ENCODE data around the gene TPST1.

Gene TPST1

GRCh38 chr7:66176914-66177313 lies 28.2 kb upstream of the TPST1 start:
- H3K9me3 Mint-ChIP-seq: no peaks in the 10 kb centered on the region
- no peak overlapping the region for H3K4me3 Mint-ChIP-seq
- H3K4me1 Mint-ChIP-seq: peaks cover 10% of the 10 kb centered on the region
- no peaks in the 10 kb centered on the region for H3K36me3 Mint-ChIP-seq (ENCODE audit: low read depth)
- H3K27me3 Mint-ChIP-seq (ENCODE audit: low read depth): no peaks in the 10 kb centered on the region
- no peak overlapping the region for H3K27ac Mint-ChIP-seq
- TF ChIP-seq, protein P1, sequence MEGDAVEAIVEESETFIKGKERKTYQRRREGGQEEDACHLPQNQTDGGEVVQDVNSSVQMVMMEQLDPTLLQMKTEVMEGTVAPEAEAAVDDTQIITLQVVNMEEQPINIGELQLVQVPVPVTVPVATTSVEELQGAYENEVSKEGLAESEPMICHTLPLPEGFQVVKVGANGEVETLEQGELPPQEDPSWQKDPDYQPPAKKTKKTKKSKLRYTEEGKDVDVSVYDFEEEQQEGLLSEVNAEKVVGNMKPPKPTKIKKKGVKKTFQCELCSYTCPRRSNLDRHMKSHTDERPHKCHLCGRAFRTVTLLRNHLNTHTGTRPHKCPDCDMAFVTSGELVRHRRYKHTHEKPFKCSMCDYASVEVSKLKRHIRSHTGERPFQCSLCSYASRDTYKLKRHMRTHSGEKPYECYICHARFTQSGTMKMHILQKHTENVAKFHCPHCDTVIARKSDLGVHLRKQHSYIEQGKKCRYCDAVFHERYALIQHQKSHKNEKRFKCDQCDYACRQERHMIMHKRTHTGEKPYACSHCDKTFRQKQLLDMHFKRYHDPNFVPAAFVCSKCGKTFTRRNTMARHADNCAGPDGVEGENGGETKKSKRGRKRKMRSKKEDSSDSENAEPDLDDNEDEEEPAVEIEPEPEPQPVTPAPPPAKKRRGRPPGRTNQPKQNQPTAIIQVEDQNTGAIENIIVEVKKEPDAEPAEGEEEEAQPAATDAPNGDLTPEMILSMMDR (IDR thresholded peaks at IDR 0.05; ENCODE audit: unreplicated experiment in 3 of 3): no peak

- TF ChIP-seq, protein P1 (IDR thresholded peaks at IDR 0.05; ENCODE audit: unreplicated experiment in 3 of 3): no peak
- Mint-ChIP-seq H3K9me3 (no peaks in the 10 kb centered on the region), H3K4me3 (no peak overlapping the region), H3K27ac (no peak overlapping the region), H3K27me3 (ENCODE audit: low read depth) (no peaks in the 10 kb centered on the region), H3K36me3 (ENCODE audit: low read depth) (no peaks in the 10 kb centered on the region), H3K4me1 (peaks cover 1% of the 10 kb centered on the region)
These were observed 26.9 kb upstream of the TPST1 start for GRCh38 chr7:66178258-66178657.

DNA sequence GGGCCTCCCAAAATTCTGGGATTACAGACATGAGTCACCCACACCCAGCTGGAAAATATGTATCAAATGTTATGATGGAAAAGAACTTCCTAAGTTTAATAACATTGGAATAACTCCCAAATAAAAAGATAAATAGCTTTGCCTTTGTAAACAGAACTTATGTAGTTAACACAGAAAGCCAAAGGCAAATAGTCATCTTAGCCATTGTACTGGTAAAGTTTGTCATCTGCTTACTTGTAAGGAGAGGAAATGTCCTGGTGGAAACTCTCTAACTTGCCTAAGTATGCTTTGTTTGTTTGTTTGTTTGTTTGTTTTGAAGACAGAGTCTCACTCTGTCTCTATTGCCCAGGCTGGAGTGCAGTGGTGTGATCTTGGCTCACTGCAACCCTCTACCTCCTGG lies 23.8 kb upstream of the TPST1 start:
- Mint-ChIP-seq H3K27me3 (ENCODE audit: low read depth) (peaks cover 3% of the 10 kb centered on the region), H3K9me3 (peaks cover 3% of the 10 kb centered on the region), H3K36me3 (ENCODE audit: low read depth) (no peaks in the 10 kb centered on the region), H3K27ac (no peak overlapping the region), H3K4me3 (no peak overlapping the region), H3K4me1 (no peaks in the 10 kb centered on the region)
- TF ChIP-seq, protein P1 (IDR thresholded peaks at IDR 0.05; ENCODE audit: unreplicated experiment in 3 of 3): no peak

GRCh38 chr7:66181845-66182244 lies 23.3 kb upstream of the TPST1 start:
- H3K4me3 Mint-ChIP-seq: no peak overlapping the region
- TF ChIP-seq, protein P1 (IDR thresholded peaks at IDR 0.05; ENCODE audit: unreplicated experiment in 3 of 3): no peak
- peaks cover 3% of the 10 kb centered on the region for H3K27me3 Mint-ChIP-seq (ENCODE audit: low read depth)
- no peak overlapping the region for H3K27ac Mint-ChIP-seq
- H3K9me3 Mint-ChIP-seq: peaks cover 3% of the 10 kb centered on the region
- H3K4me1 Mint-ChIP-seq: no peaks in the 10 kb centered on the region
- no peaks in the 10 kb centered on the region for H3K36me3 Mint-ChIP-seq (ENCODE audit: low read depth)

GRCh38 chr7:66182920-66183319 lies 22.2 kb upstream of the TPST1 start:
- H3K27ac Mint-ChIP-seq: no peak overlapping the region
- H3K4me3 Mint-ChIP-seq: no peak overlapping the region
- H3K27me3 Mint-ChIP-seq (ENCODE audit: low read depth): peaks cover 3% of the 10 kb centered on the region
- H3K4me1 Mint-ChIP-seq: no peaks in the 10 kb centered on the region
- no peaks in the 10 kb centered on the region for H3K36me3 Mint-ChIP-seq (ENCODE audit: low read depth)
- H3K9me3 Mint-ChIP-seq: peaks cover 3% of the 10 kb centered on the region
- TF ChIP-seq, protein P1 (IDR thresholded peaks at IDR 0.05; ENCODE audit: unreplicated experiment in 3 of 3): no peak

GRCh38 chr7:66183700-66184099 lies 21.4 kb upstream of the TPST1 start:
- TF ChIP-seq, protein P1 (IDR thresholded peaks at IDR 0.05; ENCODE audit: unreplicated experiment in 3 of 3): no peak
- peaks cover 5% of the 10 kb centered on the region for H3K9me3 Mint-ChIP-seq
- no peak overlapping the region for H3K27ac Mint-ChIP-seq
- H3K4me1 Mint-ChIP-seq: no peaks in the 10 kb centered on the region
- H3K4me3 Mint-ChIP-seq: no peak overlapping the region
- H3K27me3 Mint-ChIP-seq (ENCODE audit: low read depth): peaks cover 3% of the 10 kb centered on the region
- H3K36me3 Mint-ChIP-seq (ENCODE audit: low read depth): no peaks in the 10 kb centered on the region
